ENCODE measurements around the gene MAVS.

Gene MAVS

DNA sequence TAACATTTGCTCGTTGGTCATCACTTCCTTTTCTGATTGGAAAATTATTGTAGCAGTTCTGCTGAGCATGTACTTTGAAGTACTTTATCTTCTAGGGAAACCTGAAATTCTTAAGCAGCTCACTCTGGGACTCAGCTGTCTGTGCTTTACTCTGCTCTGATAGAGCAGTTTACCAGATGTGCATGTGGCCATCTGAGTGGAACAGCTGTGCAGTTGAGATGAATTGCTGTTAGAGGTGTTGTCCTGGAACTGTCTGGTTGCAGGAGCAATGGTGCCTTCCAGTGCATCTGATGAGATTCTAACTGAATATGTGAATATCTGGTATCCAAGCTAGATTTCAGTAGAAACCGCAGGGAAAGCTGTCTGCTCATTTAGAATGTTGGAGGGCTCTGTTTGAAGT lies 69.7 kb downstream of the MAVS start:
- DNase-seq, result no peak

DNA sequence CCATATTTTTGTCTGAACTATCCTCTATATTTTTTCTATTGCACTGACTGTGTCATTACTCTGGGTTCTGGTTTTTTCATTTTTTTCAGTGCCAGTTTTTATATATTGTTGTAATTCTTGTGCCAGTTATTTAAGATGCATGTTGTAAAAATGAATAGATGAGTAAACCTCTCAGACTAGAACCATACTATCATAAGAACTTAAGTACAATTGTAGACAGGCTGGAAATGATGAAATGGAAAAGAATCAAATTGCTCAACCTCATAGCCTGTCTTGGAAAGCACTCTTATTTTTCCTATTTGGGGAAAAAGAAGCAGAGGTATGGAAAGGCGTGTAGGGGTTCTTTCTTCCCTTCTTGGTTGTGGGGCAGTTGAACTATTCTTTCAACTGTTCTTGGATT lies 72.7 kb downstream of the MAVS start:
- no peak for DNase-seq

DNA sequence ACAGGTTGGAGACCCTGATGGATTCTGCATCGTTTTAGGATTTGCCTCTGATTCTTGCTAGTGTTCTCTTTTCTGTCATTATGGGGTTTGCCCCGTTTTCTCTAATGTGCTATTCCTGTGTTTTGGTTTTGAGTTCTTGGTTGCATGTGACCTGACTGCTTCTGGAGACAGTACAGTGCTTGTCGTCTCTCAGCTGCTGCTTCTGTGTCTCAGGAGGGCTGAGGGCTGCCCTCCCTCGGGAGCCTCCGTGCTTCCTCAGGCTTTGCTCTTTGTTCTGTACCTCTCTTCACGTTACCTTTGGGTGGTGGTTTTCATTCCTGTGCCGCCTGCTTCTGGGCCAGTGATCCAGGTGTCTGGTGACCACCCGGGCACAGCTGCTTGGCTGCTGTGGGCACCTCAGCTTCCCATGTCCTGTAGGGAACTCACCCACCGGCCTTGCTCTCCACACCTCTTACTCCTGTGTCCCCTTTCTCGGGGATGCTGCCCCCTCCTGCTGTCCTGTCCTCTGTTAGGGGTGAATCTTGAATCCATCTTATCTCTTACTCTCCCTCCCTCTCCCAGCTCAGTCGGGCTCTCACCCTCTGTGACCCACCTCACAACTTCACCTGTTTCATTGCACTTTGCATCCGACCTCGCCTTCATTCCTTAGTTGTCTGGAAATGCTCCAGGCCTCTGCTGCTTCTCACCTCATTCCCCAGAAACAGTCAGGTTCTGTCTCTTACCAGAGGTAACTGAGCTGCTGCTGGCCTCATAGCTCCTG lies 75.8 kb downstream of the MAVS start:
- DNase-seq, result no peak

DNA sequence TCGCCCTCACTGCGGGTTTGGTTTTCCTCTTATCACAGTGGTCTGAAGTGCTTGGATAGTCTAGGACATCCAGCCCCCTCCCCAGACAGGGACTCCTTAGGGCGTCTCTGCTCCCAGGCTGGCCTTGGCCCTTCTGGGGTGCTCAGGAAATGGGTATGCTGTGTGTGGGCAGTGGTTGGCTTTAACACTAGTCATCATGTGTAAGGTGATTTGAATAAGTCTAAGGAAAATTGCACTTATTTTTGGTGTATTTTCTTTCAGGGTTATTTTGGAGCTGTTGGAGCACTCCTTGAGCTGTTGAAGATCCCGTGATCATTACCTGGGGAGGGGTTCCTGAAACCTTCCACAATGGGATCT lies 76.3 kb downstream of the MAVS start:
- DNase-seq, result no peak

DNA sequence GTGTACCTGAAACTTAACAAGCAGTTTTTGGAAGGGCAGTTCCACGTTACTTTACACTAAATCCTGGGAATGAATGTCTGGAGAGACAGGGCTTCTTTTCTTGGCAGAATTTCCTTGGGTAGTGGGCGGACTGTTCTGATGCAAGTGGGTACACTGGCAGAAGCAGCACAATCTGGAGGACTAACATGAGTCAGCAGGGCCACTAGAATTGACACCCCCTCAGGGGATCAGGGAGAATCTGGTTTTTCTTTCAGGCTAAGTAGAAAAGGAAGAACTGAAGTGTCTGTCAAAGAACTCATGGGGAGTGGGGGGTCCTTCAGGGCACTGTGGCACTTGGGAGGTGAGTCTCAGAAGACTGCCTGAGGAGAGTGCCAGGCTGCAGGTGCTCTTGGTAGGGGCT lies 77.2 kb downstream of the MAVS start:
- DNase-seq, result no peak

DNA sequence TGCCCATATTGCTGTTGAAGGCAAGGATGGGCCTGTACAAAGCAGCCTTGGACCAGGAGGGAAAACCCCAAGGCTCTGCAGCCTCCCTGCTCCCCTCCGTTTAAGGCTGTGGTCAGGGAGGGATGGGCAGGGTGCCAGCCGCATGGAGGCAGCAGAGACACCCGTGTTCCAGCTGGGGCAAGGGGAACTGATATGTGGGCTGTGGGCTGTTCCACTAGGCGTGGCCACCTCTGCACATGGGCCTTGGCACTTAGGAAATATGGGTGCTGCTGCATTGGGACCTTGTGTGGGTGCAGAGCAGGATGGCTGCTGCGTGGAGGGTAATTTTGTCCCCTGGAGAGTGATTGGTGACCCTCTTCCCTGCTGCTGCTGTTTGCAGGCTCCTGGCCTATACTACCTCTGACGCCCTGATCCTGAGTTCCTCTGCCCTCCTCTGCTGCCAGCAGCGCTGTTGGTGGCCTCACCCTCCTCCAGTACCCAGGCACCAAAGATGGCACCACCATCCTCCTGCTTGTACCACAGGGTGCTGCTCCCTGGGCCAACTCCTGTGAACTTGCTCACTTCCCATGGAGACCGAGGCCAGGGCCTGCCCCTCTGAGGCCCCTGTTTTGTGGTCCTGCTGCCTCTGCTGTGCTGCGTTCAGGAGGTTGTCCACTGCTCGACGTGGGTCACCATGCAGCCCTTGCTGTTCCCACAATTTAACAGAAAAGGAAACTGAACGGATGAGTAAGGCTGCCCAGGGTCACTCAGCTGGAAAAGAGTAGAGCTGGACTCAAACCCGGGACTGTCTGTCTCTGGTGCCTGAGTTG lies 77.9 kb downstream of the MAVS start:
- no peak for DNase-seq

DNA sequence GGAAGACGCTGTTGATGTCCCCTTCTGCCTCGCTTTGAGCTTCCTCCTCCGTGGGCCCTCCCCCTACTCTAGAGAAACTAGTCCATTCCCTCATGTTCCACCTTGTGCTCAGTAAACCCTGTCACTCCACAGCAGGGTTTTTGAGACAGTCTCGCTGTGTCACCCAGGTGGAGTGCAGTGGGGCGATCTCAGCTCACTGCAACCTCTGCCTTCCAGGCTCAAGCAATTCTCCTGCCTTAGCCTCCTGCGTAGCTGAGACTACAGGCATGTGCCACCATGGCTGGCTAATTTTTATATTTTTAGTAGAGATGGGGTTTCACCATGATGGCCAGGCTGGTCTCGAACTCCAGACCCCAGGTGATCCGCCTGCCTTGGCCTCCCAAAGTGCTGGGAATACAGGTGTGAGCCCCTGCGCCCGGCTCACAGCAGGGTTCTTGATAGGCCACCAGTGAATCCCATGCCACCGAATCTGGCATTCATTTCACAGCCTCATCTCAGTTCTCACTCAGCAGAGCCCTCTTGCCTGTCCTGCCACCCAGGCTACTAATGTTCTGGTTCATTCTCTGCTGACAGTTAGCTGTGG lies 78.6 kb downstream of the MAVS start:
- no peak for DNase-seq

All from activated CD4-positive, alpha-beta T cell treated with anti-CD3 and anti-CD28 coated beads, Interleukin-2, amount 50 U/mL, for 4 hours (primary cell).